Measurements from ENCODE around the gene NUB1.

NUB1 gene

DNA sequence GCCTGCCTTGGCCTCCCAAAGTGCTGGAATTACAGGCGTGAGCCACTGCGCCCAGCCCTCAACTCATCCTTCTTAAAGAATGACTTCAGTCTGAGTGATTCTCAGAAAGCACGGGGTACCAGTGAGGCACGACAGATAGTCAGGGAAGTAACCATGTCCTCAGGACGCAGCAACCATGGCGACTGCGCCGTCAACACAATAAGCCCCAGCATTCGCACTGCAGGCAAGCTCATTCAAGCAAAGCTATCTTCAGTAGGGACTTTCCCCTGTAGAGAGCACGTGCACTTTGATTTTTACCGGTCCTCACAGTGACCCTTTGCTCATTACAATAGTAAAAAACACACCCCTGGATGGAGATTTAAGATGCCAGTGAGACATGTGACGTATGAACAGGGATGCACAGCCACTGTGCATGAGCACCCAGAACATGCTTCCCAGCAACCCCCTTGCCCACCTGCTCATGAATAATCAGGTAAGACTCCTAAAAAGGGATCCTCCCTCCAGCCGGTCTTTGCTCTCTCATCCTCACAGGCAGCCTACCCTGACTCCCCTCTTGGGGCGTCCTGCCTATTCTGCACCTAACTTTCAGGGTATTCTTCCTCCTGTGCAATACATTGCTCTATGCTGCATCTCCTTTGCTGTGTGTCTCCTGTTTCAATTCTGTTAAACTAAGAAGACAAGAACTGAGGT, 59.2 kb downstream of the NUB1 start:
- H3K27ac ChIP-seq (ENCODE audit: insufficient read depth, low read depth, low read length, poor library complexity, severe bottlenecking) = no peak overlapping the region
- 71 to 72% methylated on average over 14 of the region's 14 CpGs for WGBS, 2 experiments
- no peaks in the 10 kb centered on the region for H3K4me1 ChIP-seq (ENCODE audit: control insufficient read depth, insufficient read depth, low read length)
- H3K36me3 ChIP-seq (ENCODE audit: control insufficient read depth, insufficient read depth, low read length) = no peaks in the 10 kb centered on the region
- no peaks in the 10 kb centered on the region for H3K9me3 ChIP-seq (ENCODE audit: control insufficient read depth, low read length)
- H3K27me3 ChIP-seq (ENCODE audit: control insufficient read depth, insufficient read depth, low read length, poor library complexity, severe bottlenecking) = no peaks in the 10 kb centered on the region
- no peak overlapping the region for H3K4me3 ChIP-seq (ENCODE audit: insufficient read depth, low read depth, low read length)

DNA sequence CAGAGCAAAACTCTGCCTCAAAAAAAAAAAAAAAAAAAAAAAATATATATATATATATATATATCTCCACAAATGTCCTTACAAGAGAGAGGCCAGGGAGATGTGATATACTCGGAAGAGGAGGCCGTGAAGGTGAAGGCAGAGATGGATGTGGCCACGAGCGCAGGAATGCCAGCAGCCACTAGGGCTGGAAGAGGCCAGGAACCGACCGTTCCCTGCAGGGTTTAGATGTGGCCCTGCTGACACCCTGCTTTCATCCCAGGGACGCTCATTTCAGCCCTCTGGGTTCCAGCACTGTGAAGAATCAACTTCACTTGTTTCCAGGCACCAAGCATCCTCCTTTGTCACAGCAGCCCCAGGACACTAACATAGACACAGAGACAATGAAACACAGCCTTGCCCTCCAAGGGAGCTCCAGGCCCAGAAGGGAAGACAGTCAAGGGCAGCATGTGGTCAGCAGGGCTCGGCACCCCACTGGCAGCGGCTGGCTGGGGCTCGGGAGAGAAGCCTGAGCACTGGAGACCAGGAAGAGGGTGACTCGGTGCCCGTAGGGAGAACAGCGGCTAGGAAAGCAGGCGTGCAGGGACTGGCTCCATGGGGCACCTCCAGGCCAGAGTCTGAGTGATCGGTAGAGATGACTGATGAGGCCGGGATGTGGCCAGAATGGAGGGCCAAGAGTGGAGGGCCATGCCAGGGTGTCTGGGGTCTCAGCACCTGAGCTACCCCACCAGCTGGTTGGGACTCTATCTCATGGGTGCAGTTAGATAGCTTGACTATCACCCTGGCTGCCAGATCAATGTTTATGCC, 60.6 kb downstream of the NUB1 start:
- Histone ChIP-seq H3K27me3 (ENCODE audit: control insufficient read depth, insufficient read depth, low read length, poor library complexity, severe bottlenecking) (no peaks in the 10 kb centered on the region), H3K36me3 (ENCODE audit: control insufficient read depth, insufficient read depth, low read length) (no peaks in the 10 kb centered on the region), H3K4me3 (ENCODE audit: insufficient read depth, low read depth, low read length) (no peak overlapping the region), H3K4me1 (ENCODE audit: control insufficient read depth, insufficient read depth, low read length) (no peaks in the 10 kb centered on the region), H3K27ac (ENCODE audit: insufficient read depth, low read depth, low read length, poor library complexity, severe bottlenecking) (no peak overlapping the region), H3K9me3 (ENCODE audit: control insufficient read depth, low read length) (no peaks in the 10 kb centered on the region)
- WGBS, 2 experiments = 88 to 89% methylated on average over 16 of the region's 16 CpGs

DNA sequence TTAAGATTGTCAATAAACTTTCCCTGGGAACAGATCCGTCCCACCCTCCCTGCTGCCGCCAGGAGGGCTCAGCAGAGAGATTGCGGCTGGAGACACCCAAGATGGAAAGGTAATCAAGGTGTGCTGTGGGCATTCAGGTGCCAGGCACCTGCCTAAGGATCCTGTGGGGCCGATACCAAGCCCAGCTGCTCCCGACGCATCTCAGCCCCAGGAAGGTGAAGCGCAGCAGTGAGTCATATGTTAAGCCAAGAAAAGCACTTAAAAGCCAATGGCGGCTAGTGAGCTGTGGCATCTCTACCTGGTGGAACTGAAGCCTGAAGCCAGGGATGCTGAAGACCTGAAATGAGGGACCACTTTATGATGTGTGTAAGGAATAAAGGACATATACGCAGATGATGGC, 62.2 kb downstream of the NUB1 start:
- WGBS, 2 experiments = 92 to 94% methylated on average over 9 of the region's 9 CpGs
- Histone ChIP-seq H3K4me1 (ENCODE audit: control insufficient read depth, insufficient read depth, low read length) (no peaks in the 10 kb centered on the region), H3K9me3 (ENCODE audit: control insufficient read depth, low read length) (no peaks in the 10 kb centered on the region), H3K4me3 (ENCODE audit: insufficient read depth, low read depth, low read length) (no peak overlapping the region), H3K36me3 (ENCODE audit: control insufficient read depth, insufficient read depth, low read length) (no peaks in the 10 kb centered on the region), H3K27me3 (ENCODE audit: control insufficient read depth, insufficient read depth, low read length, poor library complexity, severe bottlenecking) (peaks cover 11% of the 10 kb centered on the region), H3K27ac (ENCODE audit: insufficient read depth, low read depth, low read length, poor library complexity, severe bottlenecking) (no peak overlapping the region)

DNA sequence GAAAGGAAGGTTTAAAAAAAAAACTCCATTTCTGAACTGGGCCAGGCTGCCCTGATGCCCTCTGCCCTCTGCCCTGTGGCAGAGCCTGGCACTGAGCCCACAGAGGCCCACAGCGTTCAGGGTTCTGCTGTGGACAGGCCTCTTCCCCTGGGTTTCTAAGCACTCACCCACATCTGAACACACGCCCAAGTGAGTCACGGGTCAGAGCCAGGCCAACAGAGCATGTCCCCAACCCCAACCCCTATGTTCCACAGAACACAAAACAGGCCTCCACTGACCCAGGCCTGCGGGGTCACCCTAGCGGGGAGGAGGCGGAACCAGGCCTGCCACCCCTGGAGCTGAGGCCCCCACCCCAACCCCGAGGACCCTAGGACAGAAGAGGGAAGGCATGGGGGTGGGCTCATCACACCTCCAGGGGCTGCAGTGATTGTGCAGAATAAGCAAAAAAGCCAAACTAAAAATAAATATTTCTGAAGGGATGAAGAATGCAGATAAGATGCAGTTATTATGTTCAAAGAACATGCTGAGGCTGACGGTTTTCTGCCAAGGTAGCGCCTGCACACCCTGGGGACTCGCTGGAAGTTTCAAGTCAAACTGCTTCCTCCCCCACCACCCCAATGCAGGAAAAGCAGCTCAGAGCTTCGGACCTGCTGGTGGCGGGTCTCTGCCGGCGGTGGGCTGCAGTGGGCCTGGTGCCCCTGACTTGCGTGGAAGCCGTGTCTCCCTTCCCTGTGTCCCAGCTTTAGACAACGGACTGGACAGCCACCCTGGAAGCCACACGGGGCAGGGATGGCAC, 62.8 kb downstream of the NUB1 start:
- no peaks in the 10 kb centered on the region for H3K36me3 ChIP-seq (ENCODE audit: control insufficient read depth, insufficient read depth, low read length)
- no peaks in the 10 kb centered on the region for H3K4me1 ChIP-seq (ENCODE audit: control insufficient read depth, insufficient read depth, low read length)
- H3K27me3 ChIP-seq (ENCODE audit: control insufficient read depth, insufficient read depth, low read length, poor library complexity, severe bottlenecking) = peaks cover 18% of the 10 kb centered on the region
- WGBS, 2 experiments = 90 to 93% methylated on average over 18 of the region's 18 CpGs
- H3K4me3 ChIP-seq (ENCODE audit: insufficient read depth, low read depth, low read length) = no peak overlapping the region
- H3K27ac ChIP-seq (ENCODE audit: insufficient read depth, low read depth, low read length, poor library complexity, severe bottlenecking) = no peak overlapping the region
- no peaks in the 10 kb centered on the region for H3K9me3 ChIP-seq (ENCODE audit: control insufficient read depth, low read length)

DNA sequence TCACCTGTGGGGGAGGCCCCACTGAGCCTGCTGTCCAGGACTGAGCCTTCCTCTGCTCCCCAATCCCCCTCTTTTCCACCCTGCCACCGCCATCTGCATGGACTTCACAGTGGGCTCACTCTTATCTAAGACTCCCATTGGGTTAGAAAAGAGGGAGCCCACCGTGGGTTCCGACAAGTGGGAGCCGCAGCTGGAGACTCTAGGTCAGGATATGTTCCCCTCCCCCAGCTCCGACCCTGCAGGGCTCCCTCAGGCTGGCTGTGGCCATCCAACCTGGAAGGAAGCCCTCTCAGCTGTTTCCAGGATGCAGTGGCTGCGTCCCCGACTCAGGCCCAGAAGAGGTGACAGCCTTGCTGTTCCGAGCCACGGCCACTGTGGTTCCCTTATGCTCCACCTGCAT, 63.4 kb downstream of the NUB1 start:
- H3K9me3 ChIP-seq (ENCODE audit: control insufficient read depth, low read length) = no peaks in the 10 kb centered on the region
- WGBS, 2 experiments = 88 to 92% methylated on average over 9 of the region's 9 CpGs

DNA sequence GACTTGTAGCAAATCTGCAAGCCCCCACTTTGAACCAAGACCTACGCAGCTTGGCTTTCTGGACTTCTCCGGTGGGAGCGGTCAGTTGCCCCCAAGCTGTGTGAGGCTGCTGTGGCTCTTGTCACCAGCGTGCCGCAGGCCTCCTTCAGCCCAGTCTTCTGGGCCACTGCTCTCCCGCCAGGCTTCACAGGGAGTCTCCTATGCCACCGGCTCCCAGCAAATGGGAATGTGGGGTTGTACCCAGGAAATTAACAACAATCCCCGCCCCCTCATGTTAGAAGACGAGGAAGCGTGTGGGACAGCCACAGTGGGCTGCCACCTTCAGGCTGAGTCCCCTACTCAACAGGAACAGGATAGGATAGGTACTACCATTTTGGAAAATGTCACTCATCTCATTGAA, 64.0 kb downstream of the NUB1 start:
- no peaks in the 10 kb centered on the region for H3K9me3 ChIP-seq (ENCODE audit: control insufficient read depth, low read length)
- H3K4me1 ChIP-seq (ENCODE audit: control insufficient read depth, insufficient read depth, low read length) = no peaks in the 10 kb centered on the region
- WGBS, 2 experiments = 86 to 90% methylated on average over 10 of the region's 10 CpGs
- no peaks in the 10 kb centered on the region for H3K36me3 ChIP-seq (ENCODE audit: control insufficient read depth, insufficient read depth, low read length)
- peaks cover 29% of the 10 kb centered on the region for H3K27me3 ChIP-seq (ENCODE audit: control insufficient read depth, insufficient read depth, low read length, poor library complexity, severe bottlenecking)
- H3K4me3 ChIP-seq (ENCODE audit: insufficient read depth, low read depth, low read length) = no peak overlapping the region
- H3K27ac ChIP-seq (ENCODE audit: insufficient read depth, low read depth, low read length, poor library complexity, severe bottlenecking) = no peak overlapping the region

More for the DNA sequence above, 63.4 kb downstream of the NUB1 start:
- Histone ChIP-seq H3K4me3 (ENCODE audit: insufficient read depth, low read depth, low read length) (no peak overlapping the region), H3K27ac (ENCODE audit: insufficient read depth, low read depth, low read length, poor library complexity, severe bottlenecking) (no peak overlapping the region), H3K27me3 (ENCODE audit: control insufficient read depth, insufficient read depth, low read length, poor library complexity, severe bottlenecking) (peaks cover 24% of the 10 kb centered on the region), H3K36me3 (ENCODE audit: control insufficient read depth, insufficient read depth, low read length) (no peaks in the 10 kb centered on the region), H3K4me1 (ENCODE audit: control insufficient read depth, insufficient read depth, low read length) (no peaks in the 10 kb centered on the region)

DNA sequence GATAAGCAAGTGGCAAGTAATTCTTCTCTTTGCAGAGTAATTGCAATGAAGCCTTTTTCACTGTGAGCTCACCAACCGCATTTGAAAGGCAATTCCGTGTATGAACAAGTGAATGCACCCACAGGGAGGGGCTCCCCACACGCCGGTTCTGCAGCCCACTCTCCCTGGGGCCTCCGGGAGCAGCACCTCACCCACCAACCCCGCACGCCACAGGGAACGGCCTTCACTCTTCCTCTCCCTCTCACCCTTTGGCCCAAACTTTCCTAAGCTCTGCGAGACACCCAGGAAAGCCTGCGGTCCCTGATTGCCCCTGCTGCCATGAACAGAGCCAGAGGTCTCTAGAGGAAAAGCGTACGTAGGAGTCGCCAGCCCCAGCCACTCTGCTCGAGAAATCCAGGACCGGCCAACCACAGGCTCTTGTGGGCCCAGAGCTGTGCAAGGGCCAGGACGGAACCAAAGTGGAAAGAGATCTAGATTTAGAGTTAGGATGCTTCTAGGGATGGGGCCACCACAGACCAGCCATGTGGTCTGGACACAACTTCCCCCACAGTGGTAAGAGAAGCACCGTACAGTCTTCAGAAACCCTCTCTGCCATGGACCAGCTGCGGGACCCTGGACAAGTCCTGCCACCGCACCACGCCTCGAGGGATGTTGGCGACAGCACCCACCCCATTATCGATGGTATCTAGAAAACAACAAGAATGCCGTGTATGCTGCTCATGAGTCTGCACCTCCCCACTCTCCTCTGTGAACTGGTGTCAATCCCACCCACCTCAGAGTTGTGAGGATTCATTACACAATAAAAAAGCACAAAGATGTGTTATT, 64.7 kb downstream of the NUB1 start:
- H3K4me1 ChIP-seq (ENCODE audit: control insufficient read depth, insufficient read depth, low read length) = no peaks in the 10 kb centered on the region
- no peaks in the 10 kb centered on the region for H3K9me3 ChIP-seq (ENCODE audit: control insufficient read depth, low read length)
- 94% methylated on average over 24 of the region's 24 CpGs for WGBS, 2 experiments
- no peak overlapping the region for H3K27ac ChIP-seq (ENCODE audit: insufficient read depth, low read depth, low read length, poor library complexity, severe bottlenecking)
- H3K36me3 ChIP-seq (ENCODE audit: control insufficient read depth, insufficient read depth, low read length) = no peaks in the 10 kb centered on the region
- peaks cover 36% of the 10 kb centered on the region for H3K27me3 ChIP-seq (ENCODE audit: control insufficient read depth, insufficient read depth, low read length, poor library complexity, severe bottlenecking)
- H3K4me3 ChIP-seq (ENCODE audit: insufficient read depth, low read depth, low read length) = no peak overlapping the region

DNA sequence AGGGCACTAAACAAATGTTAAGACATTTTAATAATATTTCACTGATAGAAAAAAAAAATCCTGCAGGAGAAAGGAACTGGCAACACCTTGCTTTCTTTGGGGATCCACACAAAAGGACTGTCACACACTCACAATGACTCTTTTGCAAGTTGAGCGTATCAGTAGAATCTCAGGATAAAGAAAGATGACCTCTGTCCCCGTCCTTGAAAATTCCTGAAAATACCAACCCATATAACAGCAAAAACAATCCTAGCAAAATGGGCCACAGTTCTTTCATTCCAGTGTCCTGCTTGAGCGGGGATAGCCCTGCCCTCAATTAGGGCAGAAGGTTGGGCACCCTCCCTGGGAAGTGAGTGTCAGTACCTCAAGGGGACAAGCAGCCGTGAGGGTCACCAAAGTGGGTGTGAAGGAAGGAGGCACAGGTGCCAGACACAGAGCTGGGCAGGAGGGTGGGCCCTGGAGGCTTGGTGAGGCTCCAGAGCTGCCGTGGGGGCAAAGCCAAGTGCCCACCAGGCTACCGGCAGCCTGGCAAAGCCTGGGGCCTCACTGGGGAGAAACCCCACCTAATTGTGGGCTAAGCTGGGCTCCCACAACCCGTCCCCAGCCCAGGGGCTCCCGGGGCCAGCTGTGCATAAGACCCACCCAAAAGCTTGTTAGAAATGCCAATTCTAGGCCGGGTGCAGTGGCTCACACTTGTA, 65.4 kb downstream of the NUB1 start:
- Histone ChIP-seq H3K27me3 (ENCODE audit: control insufficient read depth, insufficient read depth, low read length, poor library complexity, severe bottlenecking) (peaks cover 44% of the 10 kb centered on the region), H3K4me1 (ENCODE audit: control insufficient read depth, insufficient read depth, low read length) (no peaks in the 10 kb centered on the region), H3K27ac (ENCODE audit: insufficient read depth, low read depth, low read length, poor library complexity, severe bottlenecking) (no peak overlapping the region), H3K9me3 (ENCODE audit: control insufficient read depth, low read length) (no peaks in the 10 kb centered on the region), H3K4me3 (ENCODE audit: insufficient read depth, low read depth, low read length) (no peak overlapping the region), H3K36me3 (ENCODE audit: control insufficient read depth, insufficient read depth, low read length) (no peaks in the 10 kb centered on the region)
- WGBS, 2 experiments = 91 to 92% methylated on average over 9 of the region's 9 CpGs

DNA sequence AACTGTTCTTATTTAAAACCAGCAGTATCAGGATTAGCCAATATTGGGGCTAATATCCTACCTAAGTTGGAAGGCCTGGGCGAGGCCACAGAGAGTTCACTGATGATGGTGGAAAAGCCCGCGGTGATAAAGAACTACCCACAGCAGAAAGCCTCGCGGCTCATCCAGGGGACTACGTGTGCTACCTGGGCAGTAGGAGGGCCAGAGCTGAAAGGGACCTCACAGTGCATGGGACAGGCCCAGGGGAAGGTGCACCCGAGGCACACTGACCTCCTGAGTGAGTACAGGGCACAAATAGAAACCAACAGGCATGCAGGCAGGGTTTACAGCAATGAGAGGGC, 66.9 kb downstream of the NUB1 start:
- Histone ChIP-seq H3K9me3 (ENCODE audit: control insufficient read depth, low read length) (no peaks in the 10 kb centered on the region), H3K36me3 (ENCODE audit: control insufficient read depth, insufficient read depth, low read length) (no peaks in the 10 kb centered on the region), H3K4me1 (ENCODE audit: control insufficient read depth, insufficient read depth, low read length) (no peaks in the 10 kb centered on the region), H3K27me3 (ENCODE audit: control insufficient read depth, insufficient read depth, low read length, poor library complexity, severe bottlenecking) (peaks cover 56% of the 10 kb centered on the region), H3K27ac (ENCODE audit: insufficient read depth, low read depth, low read length, poor library complexity, severe bottlenecking) (no peak overlapping the region), H3K4me3 (ENCODE audit: insufficient read depth, low read depth, low read length) (peak overlapping the region; percentile 67)
- 72 to 78% methylated on average over 7 of the region's 7 CpGs for WGBS, 2 experiments
